ENCODE measurements around the gene PDE8A. TPM values are rescaled to one million over a fixed set of nuclear protein-coding genes. Genes with fewer than 3 reads are reported as not detected.

Gene PDE8A
- total and polyA plus RNA-seq, 4 donors: 11.2 to 47.5 (median 16.6) TPM

- no peak for TF ChIP-seq FOXA2 (IDR thresholded peaks at IDR 0.05)
Measured at GRCh38 chr15:85112997-85113396, 131.3 kb downstream of the PDE8A start (continued).

GRCh38 chr15:85114886-85115285 lies 133.2 kb downstream of the PDE8A start:
- no peak for DNase-seq (ENCODE audit: low spot score)
- H3K27me3 ChIP-seq (ENCODE audit: control insufficient read depth in 4 of 4, insufficient read depth in 4 of 4, low read length in 3 of 4): no peaks in the 10 kb centered on the region
- H3K4me3 ChIP-seq (ENCODE audit: low read depth in 1 of 3, low read length in 3 of 3): no peak overlapping the region
- peaks cover 1 to 49% (median 37%) of the 10 kb centered on the region in 4 donors for H3K36me3 ChIP-seq (ENCODE audit: control insufficient read depth in 4 of 4, insufficient read depth in 3 of 4, low read depth in 1 of 4, low read length in 3 of 4)
- no peak overlapping the region for H3K9ac ChIP-seq (ENCODE audit: low read depth in 1 of 2, low read length in 2 of 2)
- H3K4me1 ChIP-seq (ENCODE audit: control insufficient read depth in 4 of 4, insufficient read depth in 4 of 4, low read length in 3 of 4): no peaks in the 10 kb centered on the region
- no peaks in the 10 kb centered on the region for H3K9me3 ChIP-seq (ENCODE audit: control insufficient read depth in 4 of 4, low read length in 3 of 4)
- TF ChIP-seq HNF4A (conservative IDR thresholded peaks at IDR 0.05): no peak
- no peak for TF ChIP-seq FOXA1 (IDR thresholded peaks at IDR 0.05)
- no peak for TF ChIP-seq ZBTB33 (IDR thresholded peaks at IDR 0.05)
- TF ChIP-seq CTCF (IDR thresholded peaks at IDR 0.05; ENCODE audit: low read depth, low read length, missing input control): no peak
- no peak for TF ChIP-seq JUND (IDR thresholded peaks at IDR 0.05)
- H3K27ac ChIP-seq (ENCODE audit: low read depth in 1 of 2, low read length in 2 of 2): no peak overlapping the region
- 97% methylated on average over 4 of the region's 4 CpGs for WGBS

GRCh38 chr15:85116066-85116465 lies 134.4 kb downstream of the PDE8A start:
- Histone ChIP-seq H3K9me3 (ENCODE audit: control insufficient read depth in 4 of 4, low read length in 3 of 4) (no peaks in the 10 kb centered on the region), H3K9ac (ENCODE audit: low read depth in 1 of 2, low read length in 2 of 2) (no peak overlapping the region), H3K4me1 (ENCODE audit: control insufficient read depth in 4 of 4, insufficient read depth in 4 of 4, low read length in 3 of 4) (no peaks in the 10 kb centered on the region), H3K27ac (ENCODE audit: low read depth in 1 of 2, low read length in 2 of 2) (no peak overlapping the region), H3K4me3 (ENCODE audit: low read depth in 1 of 3, low read length in 3 of 3) (no peak overlapping the region), H3K27me3 (ENCODE audit: control insufficient read depth in 4 of 4, insufficient read depth in 4 of 4, low read length in 3 of 4) (no peaks in the 10 kb centered on the region), H3K36me3 (ENCODE audit: control insufficient read depth in 4 of 4, insufficient read depth in 3 of 4, low read depth in 1 of 4, low read length in 3 of 4) (peaks cover 1 to 59% (median 40%) of the 10 kb centered on the region in 4 donors)
- no peak for TF ChIP-seq RXRA (IDR thresholded peaks at IDR 0.05)
- TF ChIP-seq FOXA2 (IDR thresholded peaks at IDR 0.05): no peak
- TF ChIP-seq REST (IDR thresholded peaks at IDR 0.05): no peak
- no peak for TF ChIP-seq RAD21 (IDR thresholded peaks at IDR 0.05)
- TF ChIP-seq EGR1 (IDR thresholded peaks at IDR 0.05; ENCODE audit: low read depth in 2 of 2): no peak
- no peak for TF ChIP-seq TAF1 (conservative IDR thresholded peaks at IDR 0.05)
- TF ChIP-seq JUND (IDR thresholded peaks at IDR 0.05): no peak
- TF ChIP-seq ZBTB33 (IDR thresholded peaks at IDR 0.05): no peak
- no peak for TF ChIP-seq YY1 (IDR thresholded peaks at IDR 0.05)
- TF ChIP-seq ATF3 (IDR thresholded peaks at IDR 0.05): no peak
- no peak for TF ChIP-seq FOXA1 (IDR thresholded peaks at IDR 0.05)
- TF ChIP-seq MAX (IDR thresholded peaks at IDR 0.05): no peak
- no peak for TF ChIP-seq CTCF (IDR thresholded peaks at IDR 0.05; ENCODE audit: low read depth, low read length, missing input control)
- no peak for TF ChIP-seq HNF4A (conservative IDR thresholded peaks at IDR 0.05)
- no peak for TF ChIP-seq HNF4G (IDR thresholded peaks at IDR 0.05)
- no peak for TF ChIP-seq GABPA (IDR thresholded peaks at IDR 0.05 in 1 of 2, conservative IDR thresholded peaks at IDR 0.05 in 1 of 2)
- TF ChIP-seq SP1 (IDR thresholded peaks at IDR 0.05): no peak
- 100% methylated on average over 1 of the region's 1 CpG for WGBS
- DNase-seq (ENCODE audit: low spot score): no peak
